Measurements from ENCODE around the gene PTPN22.

PTPN22 gene

GRCh38 chr1:113800487-113800886, 71.0 kb downstream of the PTPN22 start:
- no peak for TF ChIP-seq ZFX (IDR thresholded peaks at IDR 0.05)
- TF ChIP-seq, protein P1, sequence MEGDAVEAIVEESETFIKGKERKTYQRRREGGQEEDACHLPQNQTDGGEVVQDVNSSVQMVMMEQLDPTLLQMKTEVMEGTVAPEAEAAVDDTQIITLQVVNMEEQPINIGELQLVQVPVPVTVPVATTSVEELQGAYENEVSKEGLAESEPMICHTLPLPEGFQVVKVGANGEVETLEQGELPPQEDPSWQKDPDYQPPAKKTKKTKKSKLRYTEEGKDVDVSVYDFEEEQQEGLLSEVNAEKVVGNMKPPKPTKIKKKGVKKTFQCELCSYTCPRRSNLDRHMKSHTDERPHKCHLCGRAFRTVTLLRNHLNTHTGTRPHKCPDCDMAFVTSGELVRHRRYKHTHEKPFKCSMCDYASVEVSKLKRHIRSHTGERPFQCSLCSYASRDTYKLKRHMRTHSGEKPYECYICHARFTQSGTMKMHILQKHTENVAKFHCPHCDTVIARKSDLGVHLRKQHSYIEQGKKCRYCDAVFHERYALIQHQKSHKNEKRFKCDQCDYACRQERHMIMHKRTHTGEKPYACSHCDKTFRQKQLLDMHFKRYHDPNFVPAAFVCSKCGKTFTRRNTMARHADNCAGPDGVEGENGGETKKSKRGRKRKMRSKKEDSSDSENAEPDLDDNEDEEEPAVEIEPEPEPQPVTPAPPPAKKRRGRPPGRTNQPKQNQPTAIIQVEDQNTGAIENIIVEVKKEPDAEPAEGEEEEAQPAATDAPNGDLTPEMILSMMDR (conservative IDR thresholded peaks at IDR 0.05) = no peak
- H3K27ac ChIP-seq = no peak overlapping the region

- no peak for TF ChIP-seq ZFX (IDR thresholded peaks at IDR 0.05)
- TF ChIP-seq, protein P1 (conservative IDR thresholded peaks at IDR 0.05) = no peak
- no peak overlapping the region for H3K27ac ChIP-seq
Measured at GRCh38 chr1:113797472-113797871, 74.0 kb downstream of the PTPN22 start.

DNA sequence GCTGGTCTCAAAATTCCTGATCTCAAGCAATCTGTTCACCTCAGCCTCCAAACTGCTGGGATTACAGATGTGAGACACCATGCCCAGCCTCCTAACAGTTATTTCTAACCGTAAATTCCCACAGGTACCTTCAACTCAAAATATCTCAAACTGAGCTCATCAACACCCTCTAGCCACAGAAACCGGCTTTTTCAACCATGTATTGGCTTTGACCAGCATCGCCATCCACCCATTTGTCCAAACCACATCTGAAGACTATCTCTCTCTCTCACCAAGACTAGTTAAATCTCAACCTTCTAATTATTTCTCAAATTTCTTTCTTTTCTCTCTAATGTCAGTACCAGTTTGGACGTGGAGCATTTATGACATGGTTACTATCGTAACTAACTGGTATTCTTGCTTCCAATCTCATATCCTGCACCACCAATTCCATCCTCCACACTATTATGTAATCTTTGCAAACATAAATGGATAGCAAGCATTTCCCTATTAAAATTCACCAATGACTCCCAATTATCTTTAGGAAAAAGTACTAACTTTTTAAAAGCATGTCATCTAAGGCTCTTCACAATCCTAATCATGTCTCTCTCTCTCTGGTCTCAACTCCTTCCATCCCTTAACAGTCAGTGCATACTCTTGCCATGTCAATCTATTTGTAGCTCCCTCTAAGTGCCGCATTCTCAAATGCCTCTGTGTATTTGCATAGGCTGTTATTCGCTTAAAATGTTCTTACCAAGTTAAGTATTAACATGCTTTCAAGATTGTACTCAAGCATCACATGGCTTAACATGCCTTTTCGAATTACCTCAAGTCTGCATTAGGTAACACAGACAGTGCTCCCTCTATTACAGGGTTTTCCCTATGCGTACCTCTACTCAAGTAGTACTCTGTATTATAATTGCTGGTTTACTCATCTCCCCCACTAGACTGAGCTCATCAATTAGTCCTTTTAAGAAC, 77.4 kb downstream of the PTPN22 start:
- TF ChIP-seq, protein P1 (conservative IDR thresholded peaks at IDR 0.05) = no peak
- no peak for TF ChIP-seq ZFX (IDR thresholded peaks at IDR 0.05)
- no peak overlapping the region for H3K27ac ChIP-seq

- no peak overlapping the region for H3K27ac ChIP-seq
- TF ChIP-seq, protein P1 (conservative IDR thresholded peaks at IDR 0.05) = no peak
- TF ChIP-seq ZFX (IDR thresholded peaks at IDR 0.05) = no peak
Measured at GRCh38 chr1:113792986-113793385, 78.5 kb downstream of the PTPN22 start.

GRCh38 chr1:113792471-113792870, 79.0 kb downstream of the PTPN22 start:
- no peak for TF ChIP-seq ZFX (IDR thresholded peaks at IDR 0.05)
- TF ChIP-seq, protein P1 (conservative IDR thresholded peaks at IDR 0.05) = no peak
- H3K27ac ChIP-seq = no peak overlapping the region

- no peak for TF ChIP-seq ZFX (IDR thresholded peaks at IDR 0.05)
- TF ChIP-seq, protein P1 (conservative IDR thresholded peaks at IDR 0.05) = no peak
- no peak overlapping the region for H3K27ac ChIP-seq
Measured at GRCh38 chr1:113788802-113789201, 82.7 kb downstream of the PTPN22 start.

GRCh38 chr1:113787663-113788062, 83.8 kb downstream of the PTPN22 start:
- H3K27ac ChIP-seq = no peak overlapping the region
- TF ChIP-seq, protein P1 (conservative IDR thresholded peaks at IDR 0.05) = no peak
- no peak for TF ChIP-seq ZFX (IDR thresholded peaks at IDR 0.05)
